Activated T-cell treated with anti-CD3 and anti-CD28 coated beads, Interleukin-2, amount 50 U/mL, for 48 hours (primary cell): ENCODE data around the gene ETV5.

Source experiments
- DNase-seq, 2 experiments: peaks; one replicate each; pipeline ENCODE4 v3.0.0-alpha.2; 2020

The ETV5 gene

DNA sequence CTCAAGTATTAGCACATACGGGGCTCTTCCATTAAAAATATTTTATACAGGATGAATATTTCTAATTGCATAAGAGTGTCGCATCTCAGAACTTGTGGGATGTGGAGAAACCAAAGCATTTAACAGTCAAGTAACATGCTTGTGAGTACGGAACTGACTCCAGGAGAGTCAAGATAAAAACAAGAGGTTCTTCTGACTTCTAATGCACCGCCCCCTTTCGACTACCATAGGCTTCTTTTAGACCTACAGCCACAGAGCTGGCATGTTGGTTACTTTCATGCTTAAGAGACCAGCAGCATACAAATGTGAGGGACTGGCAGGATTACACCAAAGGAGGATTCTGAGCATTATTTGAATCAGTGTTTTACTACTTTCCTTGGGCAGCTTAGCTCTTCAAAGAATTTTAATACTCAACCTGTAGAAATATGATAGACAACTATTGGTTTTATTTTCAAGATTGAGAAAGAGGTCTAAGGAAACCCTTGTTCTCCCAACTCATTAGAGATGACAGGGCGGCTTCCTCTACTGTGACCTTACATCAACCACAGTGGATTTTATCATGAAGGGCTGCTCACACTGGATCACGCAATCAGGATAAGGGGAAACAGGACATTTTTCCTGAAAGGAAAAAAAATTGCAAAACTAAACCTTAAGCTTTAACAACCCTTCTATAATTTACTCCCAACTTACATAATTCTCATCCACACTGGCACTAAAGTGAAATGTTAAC, 14.0 kb downstream of the ETV5 start:
- no peak for DNase-seq

DNA sequence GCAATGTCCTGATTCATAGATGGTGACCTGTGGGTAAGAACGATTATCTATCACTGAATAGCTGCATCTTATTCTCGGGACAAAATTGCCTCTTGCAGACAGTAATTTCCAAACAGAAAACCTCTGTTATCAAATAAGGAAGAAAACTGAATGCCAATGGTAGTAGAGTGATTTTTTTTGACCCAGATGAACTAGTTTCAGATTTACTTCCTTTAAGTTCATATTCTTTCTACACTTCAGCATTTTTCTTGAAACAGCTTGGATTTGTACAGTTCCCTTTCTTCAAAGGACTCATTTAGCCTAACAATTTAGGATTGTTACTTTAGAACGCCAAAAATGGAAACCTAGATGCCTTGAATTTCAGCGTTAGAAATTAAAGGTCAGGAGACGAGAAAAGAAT, 14.6 kb downstream of the ETV5 start:
- no peak for DNase-seq

DNA sequence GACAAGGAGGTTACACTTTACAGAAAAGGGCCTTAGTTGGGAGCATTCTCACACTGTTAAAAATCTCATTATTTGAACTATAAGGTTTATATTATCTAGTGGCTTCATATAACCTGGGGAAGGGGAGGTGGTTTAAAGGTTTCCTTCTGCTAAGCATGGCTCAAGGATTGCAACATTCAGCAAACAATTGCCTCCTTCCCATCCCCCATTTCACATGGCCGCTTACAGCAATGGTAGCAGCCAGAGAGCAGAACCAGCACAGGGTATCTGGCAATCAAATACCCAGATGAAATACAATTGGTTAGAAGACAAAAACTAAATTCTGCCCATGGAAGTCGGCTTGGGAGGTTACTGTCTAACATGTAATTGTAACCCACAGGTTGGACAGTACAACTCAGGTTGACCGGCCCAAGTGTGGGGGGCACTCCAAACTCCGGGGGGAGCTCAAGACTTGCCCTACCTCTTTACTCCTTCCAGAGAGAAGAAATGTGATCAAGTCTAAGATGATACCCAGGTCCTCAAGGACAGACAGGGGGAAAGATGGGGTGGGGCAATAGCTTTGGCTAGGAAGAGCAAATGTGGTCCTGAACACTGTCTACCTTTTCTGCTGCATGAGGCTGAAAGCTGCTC, 15.5 kb downstream of the ETV5 start:
- no peak for DNase-seq

DNA sequence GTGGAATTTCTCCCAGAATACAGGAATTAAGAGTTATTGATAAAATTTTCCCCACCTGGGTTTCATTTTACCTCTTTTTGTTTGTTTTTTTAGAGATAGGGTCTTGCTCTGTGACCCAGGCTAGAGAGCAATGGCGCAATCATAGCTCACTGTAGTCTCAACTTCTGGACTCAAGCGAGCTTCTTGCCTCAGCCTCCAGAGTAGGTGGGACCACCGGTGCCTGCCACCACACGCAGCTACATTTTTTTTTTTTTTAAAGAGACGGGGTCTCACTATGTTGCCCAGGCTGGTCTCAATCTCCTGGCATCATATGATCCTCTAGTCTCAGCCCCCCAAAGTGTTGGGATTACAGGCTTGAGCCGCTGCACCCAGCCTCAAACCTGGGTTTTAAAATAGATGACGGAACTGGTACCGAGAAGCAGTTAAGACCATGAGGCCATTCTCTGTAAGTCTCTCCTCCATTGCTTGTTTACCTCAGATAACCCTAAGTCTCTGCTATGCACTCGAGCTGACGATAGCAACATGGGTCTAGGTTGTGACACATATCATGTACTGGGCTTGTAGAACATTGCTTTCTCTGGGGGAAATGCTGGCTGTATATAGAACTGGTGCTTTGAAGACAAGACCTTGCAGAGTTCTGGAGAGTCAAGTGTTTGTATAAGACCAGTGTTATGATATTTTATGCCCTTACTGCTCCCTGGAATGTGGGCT, 16.4 kb downstream of the ETV5 start:
- DNase-seq = no peak

DNA sequence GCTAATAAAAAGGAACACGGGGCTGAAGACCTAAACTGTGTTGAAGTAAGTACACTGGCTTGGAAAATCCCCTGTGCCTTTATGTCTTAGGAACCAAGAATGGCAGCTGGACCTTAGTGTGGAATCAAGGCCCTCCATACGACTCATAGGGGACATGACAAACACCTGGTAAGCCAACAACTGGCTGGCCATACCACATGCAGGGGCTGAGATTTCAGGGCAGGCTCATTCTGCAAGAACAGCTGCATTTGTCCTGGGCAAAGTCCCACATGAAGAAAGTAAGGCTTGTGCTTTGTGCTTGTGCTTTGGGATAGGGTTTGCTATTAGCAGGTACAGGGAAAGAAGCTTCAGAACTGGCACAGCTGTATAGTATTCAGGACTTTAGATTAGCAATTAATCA, 18.0 kb downstream of the ETV5 start:
- DNase-seq = no peak

DNA sequence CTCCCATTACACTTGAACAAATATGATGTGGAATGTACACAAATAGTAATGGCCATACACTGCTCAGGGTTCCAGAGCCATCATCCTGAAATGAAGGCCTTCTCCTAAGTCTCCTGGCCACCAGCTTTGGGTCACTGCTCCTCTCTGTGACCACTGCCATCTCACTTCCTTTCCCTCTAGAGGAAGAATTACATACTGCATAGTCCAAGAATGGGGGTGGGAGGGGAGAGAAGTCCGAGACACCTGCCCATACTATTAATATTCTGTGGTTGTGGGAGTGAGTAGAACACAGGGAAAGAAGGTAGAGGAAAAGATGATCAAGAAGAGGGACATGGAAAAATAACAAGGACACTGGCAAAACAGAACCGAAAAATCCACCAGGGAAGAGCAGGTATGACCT, 20.6 kb downstream of the ETV5 start:
- no peak for DNase-seq

DNA sequence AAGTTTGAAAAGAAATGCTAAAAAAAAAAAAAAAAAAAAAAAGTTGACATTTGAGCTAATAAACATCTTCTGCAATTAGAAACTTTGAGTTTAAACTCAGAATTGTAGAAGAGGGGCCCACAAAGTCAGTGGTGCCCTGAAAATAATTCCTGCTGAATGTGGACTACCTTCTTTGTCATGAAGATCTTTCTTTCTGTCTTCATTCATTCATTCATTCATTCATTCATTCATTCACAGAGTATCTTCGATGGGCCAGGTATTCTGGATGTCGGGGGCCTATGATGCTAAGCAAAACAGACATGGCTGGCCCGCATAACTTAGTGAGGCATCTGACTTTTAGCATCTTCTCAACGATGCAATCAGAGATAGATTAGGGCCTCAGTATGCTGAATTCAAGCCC, 24.6 kb downstream of the ETV5 start:
- DNase-seq = no peak

DNA sequence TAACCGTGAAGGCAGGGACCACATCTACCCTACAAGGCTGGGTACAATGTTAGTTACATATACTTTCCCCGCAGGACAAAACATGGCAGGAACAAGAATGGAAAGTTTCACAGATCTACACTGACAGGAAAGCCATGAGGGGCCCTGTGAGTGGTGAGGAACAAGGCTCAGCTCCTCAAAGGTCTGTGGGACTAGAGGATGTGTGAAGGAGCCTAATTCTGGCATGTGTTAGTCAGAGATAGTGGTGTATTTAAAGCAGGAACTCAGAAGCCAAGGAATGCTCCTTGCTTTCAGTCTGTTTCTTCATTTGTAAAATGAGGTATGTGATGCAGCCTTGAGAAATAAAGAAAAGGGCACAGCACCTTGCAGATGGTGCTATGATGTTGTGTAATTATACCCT, 25.1 kb downstream of the ETV5 start:
- no peak for DNase-seq

DNA sequence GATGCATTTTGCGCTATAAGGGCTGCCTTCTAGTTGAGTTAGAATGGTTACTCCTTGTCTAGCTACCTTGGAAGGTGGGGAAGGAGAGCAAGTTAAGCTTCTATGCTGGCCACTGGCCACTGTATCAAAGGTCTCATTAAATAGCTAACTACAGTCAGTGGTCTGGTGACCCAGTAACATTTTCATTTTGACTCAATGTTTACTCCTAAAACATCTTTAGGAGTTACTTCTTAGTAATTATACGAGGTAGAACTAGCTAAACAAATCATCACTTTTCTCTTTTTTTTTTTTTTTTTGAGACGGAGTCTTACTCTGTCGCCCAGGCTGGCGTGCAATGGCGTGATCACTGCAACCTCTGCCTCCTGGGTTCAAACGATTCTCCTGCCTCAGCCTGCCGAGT, 26.7 kb downstream of the ETV5 start:
- DNase-seq = no peak

DNA sequence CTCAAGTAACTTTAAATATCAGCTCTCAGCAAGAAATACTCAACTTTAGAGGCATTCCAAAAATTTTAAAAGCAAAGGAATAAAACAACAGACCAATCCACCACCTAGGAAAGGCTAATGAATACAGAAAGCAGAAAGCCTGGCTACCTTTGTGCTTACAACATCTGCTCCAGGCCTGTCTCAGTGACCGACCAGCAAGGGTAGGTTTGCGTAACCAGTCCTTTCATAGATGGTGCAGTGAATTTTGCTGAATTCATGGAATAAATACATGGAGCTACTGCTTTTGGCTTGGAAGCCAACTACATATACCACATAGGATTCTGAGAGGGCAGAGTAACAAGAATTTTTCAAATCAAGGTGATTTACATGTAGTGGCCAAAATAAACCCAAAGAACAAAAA, 27.2 kb downstream of the ETV5 start:
- DNase-seq = no peak

DNA sequence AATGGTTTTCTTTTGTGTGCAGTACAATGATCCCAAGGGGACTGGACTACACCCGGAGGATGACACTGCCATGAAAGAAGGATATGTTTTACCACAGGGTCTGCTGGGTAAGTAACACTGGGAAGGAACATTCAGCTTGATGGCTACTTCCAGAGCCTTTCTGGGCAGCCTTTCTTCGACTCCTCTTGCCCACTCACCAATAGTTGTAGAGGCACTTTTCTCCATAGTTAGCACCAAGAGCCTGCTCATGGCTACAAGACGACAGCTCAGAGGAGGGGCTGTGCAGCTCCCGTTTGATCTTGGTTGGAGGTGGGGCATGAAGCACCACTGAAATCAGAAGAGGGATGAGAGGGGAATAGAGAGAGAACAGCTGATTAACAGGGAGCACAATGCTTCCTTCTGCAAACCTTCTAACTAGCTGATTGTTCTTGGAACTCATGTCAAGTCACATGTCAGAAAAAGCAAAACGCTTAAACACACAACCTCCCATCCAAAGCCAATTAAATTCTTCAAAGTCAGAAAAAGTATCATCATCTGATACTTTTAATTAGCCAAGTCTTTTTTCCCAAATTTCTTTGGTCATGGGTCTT, 27.9 kb downstream of the ETV5 start:
- no peak for DNase-seq

DNA sequence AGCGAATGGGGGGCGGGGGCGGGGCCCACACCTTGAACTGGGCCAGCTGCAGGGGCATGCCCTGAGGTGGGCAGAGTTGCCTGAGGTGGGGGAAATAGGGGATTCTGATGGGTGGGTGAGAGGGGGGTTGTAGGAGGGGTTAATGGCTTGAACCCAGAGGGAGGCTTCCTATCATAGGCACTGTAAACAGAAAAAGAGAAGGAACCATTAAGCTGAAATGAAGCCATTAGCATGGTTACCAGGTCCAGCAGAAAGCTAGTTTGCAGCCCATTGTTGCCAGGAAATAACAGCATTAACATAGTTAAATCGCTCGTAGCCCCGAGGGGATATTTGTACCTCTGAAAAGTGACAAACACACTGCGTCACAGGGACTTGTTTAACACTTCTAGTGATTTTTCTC, 29.0 kb downstream of the ETV5 start:
- DNase-seq = no peak

DNA sequence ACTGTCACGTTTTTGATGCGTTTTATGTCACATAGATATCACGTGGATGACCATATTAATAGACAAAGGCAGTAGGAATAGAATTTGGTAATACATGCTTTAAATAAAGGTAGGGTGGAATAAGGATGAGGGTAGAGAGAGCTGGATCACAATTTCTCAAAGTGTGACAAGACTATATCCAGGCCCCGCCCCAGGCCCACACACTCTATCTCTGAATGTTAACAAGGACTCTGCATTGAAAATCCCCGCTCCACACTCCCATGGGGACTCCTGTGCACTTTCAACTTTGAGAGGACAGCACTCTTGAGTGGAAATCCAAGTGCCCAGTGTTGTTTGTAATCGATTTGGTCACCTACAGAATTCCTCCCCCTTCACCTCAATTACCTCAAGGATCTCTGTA, 31.4 kb downstream of the ETV5 start:
- DNase-seq = no peak

DNA sequence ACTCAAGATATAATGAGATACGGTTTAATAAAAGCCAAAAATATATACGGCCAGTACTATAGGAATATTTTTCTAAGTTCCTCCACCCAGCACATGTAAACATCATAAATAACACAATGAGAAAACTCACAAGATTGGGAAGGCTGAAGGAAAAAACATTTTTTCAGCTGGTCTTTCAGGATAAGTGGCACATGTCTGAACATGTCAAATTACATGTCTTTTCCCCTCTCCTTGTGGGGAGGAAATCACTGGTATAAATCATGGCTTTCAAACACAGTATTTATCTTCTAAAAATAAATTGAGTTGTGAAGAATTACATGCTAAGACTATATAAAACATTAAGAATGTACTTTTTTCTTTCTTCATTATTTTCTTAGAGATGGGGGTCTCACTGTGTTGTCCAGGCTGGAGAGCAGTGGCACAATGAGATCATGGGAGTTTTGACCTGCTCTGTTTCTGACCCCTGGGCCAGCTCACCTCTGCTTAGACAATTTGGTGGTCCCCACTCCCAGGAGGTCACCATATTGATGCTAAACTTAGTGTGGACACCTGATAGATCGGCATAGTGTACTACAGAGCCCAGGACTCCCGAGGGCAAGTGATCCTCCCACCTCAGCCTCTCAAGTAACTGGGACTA, 32.8 kb downstream of the ETV5 start:
- no peak for DNase-seq

DNA sequence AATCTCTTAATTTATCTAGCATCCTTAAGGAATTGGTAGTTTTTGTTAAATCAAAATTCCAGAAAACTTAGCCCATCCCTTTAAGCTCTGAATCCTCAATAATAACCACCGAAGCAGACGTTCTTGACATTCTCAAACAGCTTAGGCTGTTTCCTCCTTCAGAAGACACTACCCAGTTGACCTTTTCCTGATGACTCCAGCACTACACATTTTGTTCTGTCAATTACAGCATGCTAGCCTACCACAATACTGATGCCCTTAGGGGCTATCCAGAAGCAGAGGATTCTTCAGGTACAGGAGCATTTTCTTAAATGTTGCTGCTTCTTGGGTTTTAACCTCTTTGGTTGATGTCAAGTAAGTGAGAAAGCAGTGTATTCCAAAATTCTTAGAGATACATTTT, 33.4 kb downstream of the ETV5 start:
- DNase-seq = no peak

DNA sequence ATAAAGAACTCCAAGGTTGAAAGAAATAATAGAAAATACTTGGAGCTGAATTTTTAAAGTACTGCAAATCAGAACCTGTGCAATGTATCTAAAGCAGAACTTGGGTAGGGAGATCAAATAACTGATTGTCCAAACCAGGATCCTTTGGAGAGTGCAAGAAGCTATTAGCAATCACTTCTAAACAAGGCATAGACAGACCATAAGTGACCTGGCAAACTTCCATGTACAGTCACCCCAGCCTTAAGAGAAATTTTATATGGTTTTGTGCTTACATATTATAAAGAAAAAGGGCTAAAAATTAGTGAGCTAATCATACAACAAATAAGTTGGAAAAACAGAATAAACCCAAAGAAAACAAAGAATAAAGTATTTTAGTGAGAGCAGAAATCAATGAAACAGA, 35.2 kb downstream of the ETV5 start:
- DNase-seq = no peak

DNA sequence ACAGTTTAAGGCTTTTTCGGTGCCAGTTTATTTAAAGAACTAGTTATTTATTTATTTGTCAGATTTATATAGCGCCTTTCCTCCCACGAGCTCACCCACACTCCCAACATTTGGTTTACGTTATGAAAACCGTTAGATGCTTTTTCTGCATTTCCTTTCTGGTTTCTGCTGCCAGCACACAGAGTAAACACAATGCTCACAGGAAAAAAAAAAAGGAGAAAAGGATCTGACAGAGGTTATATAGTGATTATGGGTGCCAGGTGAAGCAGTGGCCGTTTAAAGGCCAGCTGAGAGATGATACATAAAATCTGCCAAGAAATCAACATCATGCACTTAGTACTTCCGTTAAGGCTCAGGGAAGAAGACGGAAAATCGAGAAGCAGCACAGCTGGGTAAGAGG, 37.9 kb downstream of the ETV5 start:
- no peak for DNase-seq

DNA sequence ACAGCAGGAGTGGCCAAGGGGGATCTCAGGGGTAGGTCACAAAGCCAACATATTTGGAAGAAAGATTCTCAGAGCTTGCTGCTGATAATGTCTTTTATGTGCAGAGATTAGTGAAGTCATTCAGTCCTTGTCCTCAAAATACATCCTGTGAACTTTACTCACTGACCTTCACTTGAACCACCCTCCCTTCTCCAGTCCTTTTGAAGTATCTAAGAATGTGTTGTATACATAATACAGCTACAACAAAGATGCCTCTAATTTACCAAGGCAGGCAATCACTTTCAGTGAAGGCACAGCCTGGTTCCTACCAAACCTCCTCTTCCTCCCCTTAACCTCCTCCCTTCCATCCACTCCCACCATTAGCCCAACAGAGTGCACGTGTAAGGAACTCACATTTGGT, 38.3 kb downstream of the ETV5 start:
- DNase-seq = no peak

DNA sequence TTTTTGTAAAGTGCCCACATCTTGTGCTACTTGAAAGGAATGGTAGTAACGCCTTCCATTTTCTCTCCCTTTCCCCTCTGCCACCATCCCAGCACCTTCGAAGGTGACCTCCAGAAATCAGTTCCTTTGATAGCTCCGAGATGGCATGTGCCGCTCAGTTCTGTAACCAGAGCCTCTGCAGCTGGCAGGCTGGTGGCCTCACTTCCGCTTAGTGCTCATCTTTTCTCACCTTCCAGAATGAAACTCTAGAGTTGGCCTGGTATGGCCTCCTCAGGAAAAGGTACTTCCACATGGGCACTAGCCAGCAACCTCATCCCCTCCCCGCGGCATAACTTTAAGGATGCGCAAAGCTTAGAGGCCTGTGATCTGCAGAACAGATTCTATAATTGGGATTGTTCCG, 38.8 kb downstream of the ETV5 start:
- no peak for DNase-seq

DNA sequence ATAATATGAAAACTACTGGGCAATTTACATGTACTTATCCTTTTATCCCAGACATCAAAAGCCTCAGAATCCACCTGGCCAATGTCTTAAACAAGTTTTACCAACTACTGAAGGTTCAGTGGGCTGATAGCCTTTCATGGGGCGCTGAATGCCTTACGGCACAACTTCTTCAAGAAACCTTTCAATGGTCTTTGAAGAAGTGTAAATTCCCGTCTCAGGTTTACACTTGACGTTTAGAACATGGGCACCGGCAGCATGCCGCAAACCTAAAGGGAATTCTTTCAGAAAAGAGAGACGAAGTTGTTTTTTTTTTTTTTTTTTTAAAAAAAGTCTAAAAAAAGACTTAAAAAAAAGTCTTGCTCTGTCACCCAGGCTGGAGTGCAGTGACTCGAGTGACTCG, 39.7 kb downstream of the ETV5 start:
- no peak for DNase-seq

DNA sequence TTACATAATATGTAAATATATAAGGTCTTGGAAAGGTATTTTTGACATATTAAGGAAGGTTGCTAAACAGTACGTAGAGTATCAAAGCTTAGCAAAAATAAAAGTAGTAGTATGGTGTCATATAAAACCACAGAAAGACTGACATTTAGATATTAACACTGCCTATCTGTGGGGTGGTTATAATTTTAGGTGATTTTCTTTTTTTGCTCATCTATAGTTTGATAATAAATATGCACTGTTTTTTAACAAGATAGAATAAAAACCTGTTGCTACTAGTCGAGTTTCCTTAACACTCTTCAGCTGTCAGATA, 40.7 kb downstream of the ETV5 start:
- no peak for DNase-seq

DNA sequence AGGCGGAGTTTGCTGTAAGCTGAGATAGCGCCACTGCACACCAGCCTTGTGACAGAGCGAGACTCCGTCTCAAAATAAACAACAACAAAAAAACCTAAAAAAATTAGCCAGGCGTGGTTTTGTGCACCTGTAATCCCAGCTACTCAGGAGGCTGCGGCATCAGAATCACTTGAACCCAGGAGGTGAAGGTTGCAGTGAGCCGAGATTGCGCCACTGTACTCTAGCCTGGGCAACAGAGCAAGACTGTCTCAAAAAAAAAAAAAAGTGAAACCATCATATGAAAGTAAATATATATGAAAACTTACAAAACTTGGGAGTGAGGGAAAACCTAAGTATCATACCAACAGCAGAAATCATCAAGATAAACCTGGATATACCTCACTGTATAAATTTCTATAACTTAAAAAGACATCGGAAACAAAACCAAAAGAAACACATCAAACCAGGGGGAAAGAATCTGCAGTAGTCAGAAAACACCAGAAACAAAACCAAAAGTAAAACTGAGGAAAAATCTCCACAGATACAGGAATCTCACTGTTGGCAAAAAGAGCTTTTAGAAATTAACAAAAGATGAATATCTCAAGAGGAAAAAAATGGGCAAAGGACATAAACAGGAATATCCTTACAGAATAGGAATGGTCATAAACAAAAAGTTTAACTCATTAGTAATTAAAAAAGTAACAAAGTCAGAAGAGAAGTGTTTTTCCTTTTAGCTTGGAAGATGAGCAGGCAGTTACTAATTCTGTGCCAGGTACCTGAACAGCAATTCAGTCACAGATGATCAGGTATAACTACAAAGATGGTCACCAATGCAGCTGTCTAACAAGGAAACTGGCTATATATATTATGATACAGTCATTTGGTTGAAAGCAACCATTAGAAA, 41.3 kb downstream of the ETV5 start:
- no peak for DNase-seq

DNA sequence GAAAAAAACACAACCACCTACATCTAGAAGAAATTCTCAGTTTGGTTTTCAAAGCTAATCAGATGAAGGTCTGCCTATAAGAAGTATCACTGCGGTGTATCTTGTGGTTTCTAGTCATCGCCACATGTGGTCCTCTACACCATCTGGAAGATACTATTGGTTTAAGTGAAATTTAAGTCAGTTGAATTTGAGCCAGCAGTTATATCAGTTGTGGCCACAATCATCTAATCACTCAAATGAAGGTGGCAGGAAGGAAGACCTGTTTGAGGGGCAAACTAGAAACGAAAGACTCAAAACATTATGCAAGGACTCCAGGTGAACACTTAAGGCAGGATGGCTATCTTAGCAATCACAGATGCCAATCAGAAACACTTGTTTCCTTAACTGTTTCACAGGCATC, 48.7 kb downstream of the ETV5 start:
- peak in 1 of 2 experiments; percentile 41 for DNase-seq
